ENCODE results near the gene PNMA8C. TPM values are rescaled to one million over a fixed set of nuclear protein-coding genes. Genes with fewer than 3 reads are reported as not detected.

The PNMA8C gene
- polyA plus RNA-seq, 2 of the 4 experiments (the other 2 are of a cell fraction) = 0.01 TPM; not detected in 1

DNA sequence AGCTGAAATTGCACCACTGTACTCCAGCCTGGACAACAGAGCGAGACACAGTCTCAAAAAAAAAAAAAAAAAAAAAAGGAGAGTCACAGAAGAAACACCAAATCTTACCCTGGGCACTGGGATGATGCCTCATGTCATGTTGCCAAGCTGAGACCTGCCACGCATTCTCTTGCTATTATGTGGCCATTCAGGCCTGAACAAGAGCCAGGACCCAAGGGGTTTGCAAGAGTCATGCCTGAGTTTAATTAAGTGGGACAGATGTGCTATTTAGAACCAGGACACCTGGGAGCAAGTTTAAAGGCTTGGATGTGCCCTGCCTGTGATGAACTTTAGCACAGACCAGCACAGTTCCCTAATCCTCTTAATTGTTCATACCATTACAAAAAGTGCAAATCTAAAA is 32.8 kb upstream of the PNMA8C start:
- H3K27ac ChIP-seq = no peak overlapping the region
- H3K4me3 ChIP-seq = no peak overlapping the region
- TF ChIP-seq, protein P1, sequence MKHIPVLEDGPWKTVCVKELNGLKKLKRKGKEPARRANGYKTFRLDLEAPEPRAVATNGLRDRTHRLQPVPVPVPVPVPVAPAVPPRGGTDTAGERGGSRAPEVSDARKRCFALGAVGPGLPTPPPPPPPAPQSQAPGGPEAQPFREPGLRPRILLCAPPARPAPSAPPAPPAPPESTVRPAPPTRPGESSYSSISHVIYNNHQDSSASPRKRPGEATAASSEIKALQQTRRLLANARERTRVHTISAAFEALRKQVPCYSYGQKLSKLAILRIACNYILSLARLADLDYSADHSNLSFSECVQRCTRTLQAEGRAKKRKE (CRISPR knock-in tag; IDR thresholded peaks at IDR 0.05; ENCODE audit: low read depth) = no peak
- no peak for TF ChIP-seq NR3C1 (IDR thresholded peaks at IDR 0.05)
- TF ChIP-seq POLR2AphosphoS2 (conservative IDR thresholded peaks at IDR 0.05; ENCODE audit: low read length) = no peak
- no peak for TF ChIP-seq EHF (CRISPR knock-in tag; IDR thresholded peaks at IDR 0.05)
- TF ChIP-seq ESRRA (IDR thresholded peaks at IDR 0.05; ENCODE audit: borderline replicate concordance, low read length) = no peak
- POLR2A ChIA-PET = no interaction called here
- FAIRE-seq (no peak), DNase-seq (ENCODE audit: low read depth in 1 of 2, low spot score in 1 of 2) (no peak), ATAC-seq (no peak)
- H3K9me3 ChIP-seq = no peaks in the 10 kb centered on the region
- peaks cover 8% of the 10 kb centered on the region; the same call in 2 of the 3 replicates for H3K4me1 ChIP-seq
- H3K4me2 ChIP-seq = no peak overlapping the region
- CTCF ChIA-PET = interaction anchor here (0.6 to 3.5 kb wide), 6 partner anchors 8 to 81 kb away, joined by 3 to 18 read pairs (median 4); no protein-coding TSS in a partner anchor
- 84% methylated on average over 2 of the region's 2 CpGs for WGBS (ENCODE audit: missing lambda C conversion rate)

DNA sequence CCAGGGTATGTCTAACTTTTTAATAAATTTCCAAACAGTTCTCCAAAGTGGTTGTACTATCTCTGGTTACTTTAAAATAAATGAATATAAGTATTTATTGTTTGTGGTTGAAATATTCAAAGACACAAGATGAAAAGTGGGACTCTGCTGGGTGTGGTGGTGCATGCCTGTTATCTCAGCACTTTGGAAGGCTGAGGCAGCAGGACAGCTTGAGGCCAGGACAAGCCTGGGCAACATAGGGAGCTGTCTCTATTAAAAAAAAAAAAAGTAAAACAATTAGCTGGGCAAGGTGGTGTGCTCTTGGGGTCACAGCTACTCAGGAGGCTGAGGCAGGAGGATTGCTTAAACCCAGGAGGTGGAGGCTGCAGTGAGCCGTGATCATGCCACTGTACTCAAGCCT is 32.2 kb upstream of the PNMA8C start:
- ATAC-seq (no peak), FAIRE-seq (no peak), DNase-seq (ENCODE audit: low read depth in 1 of 2, low spot score in 1 of 2) (no peak)
- 65% methylated on average over 1 of the region's 1 CpG for WGBS (ENCODE audit: missing lambda C conversion rate)
- Histone ChIP-seq H3K4me2 (no peak overlapping the region), H3K27ac (no peak overlapping the region), H3K9me3 (no peaks in the 10 kb centered on the region), H3K4me1 (peaks cover 2% of the 10 kb centered on the region; the same call in 1 of the 3 replicates), H3K4me3 (no peak overlapping the region)
- TF ChIP-seq TFCP2L1 (CRISPR knock-in tag; IDR thresholded peaks at IDR 0.05) (no peak), CEBPB (IDR thresholded peaks at IDR 0.05) (no peak), ZNF302 (CRISPR knock-in tag; IDR thresholded peaks at IDR 0.05) (no peak), ESRRA (IDR thresholded peaks at IDR 0.05; ENCODE audit: borderline replicate concordance, low read length) (no peak), PHF8 (IDR thresholded peaks at IDR 0.05; ENCODE audit: borderline replicate concordance, low read depth) (no peak), SREBF2 (IDR thresholded peaks at IDR 0.05) (no peak), GATA3 (IDR thresholded peaks at IDR 0.05; ENCODE audit: borderline replicate concordance) (no peak), HOXB5 (CRISPR knock-in tag; IDR thresholded peaks at IDR 0.05) (no peak), HOXA7 (CRISPR knock-in tag; IDR thresholded peaks at IDR 0.05) (no peak)
- TF ChIP-seq, protein P1 (CRISPR knock-in tag; IDR thresholded peaks at IDR 0.05; ENCODE audit: low read depth) = no peak
- TF ChIP-seq, protein P2, sequence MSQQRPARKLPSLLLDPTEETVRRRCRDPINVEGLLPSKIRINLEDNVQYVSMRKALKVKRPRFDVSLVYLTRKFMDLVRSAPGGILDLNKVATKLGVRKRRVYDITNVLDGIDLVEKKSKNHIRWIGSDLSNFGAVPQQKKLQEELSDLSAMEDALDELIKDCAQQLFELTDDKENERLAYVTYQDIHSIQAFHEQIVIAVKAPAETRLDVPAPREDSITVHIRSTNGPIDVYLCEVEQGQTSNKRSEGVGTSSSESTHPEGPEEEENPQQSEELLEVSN (IDR thresholded peaks at IDR 0.05; ENCODE audit: borderline replicate concordance, low read depth) = no peak
- TF ChIP-seq, protein P3, sequence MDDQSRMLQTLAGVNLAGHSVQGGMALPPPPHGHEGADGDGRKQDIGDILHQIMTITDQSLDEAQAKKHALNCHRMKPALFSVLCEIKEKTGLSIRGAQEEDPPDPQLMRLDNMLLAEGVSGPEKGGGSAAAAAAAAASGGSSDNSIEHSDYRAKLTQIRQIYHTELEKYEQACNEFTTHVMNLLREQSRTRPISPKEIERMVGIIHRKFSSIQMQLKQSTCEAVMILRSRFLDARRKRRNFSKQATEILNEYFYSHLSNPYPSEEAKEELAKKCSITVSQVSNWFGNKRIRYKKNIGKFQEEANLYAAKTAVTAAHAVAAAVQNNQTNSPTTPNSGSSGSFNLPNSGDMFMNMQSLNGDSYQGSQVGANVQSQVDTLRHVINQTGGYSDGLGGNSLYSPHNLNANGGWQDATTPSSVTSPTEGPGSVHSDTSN (IDR thresholded peaks at IDR 0.05) = no peak
- ChIA-PET POLR2A (no interaction called here), CTCF (interaction anchor here (0.6 to 3.5 kb wide), 7 partner anchors 9 to 82 kb away, joined by 3 to 18 read pairs (median 3); no protein-coding TSS in a partner anchor)

DNA sequence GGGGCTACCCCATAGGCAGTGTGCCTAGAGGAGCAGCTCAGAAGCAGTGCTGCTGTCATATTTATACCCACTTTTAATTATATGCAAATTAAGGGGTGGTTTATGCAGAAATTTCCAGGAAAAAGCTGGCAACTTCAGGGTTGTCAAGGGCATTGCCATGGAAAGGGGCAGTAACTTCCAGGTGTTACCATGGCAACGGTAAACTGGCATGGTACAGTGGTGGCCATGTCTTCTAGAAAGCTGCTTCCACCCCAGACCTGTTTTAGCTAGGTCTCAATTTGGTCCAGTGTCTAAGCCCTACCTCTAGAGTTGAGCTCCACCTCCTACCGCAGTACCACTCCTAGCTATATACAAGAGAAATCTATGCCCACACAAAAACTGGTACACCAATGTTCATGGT is 31.3 kb upstream of the PNMA8C start:
- FAIRE-seq = no peak
- no peak overlapping the region for H3K4me2 ChIP-seq
- H3K9me3 ChIP-seq = no peaks in the 10 kb centered on the region
- ChIA-PET CTCF (interaction anchor here (0.9 to 3.5 kb wide), 8 partner anchors 26 to 113 kb away, joined by 3 to 18 read pairs (median 4); partner anchors contain the start of gene PPP5C), POLR2A (no interaction called here)
- no peak overlapping the region for H3K4me3 ChIP-seq
- no peak for TF ChIP-seq CHD2 (IDR thresholded peaks at IDR 0.05; ENCODE audit: low read length, partially characterized antibody)
- no peaks in the 10 kb centered on the region for H3K4me1 ChIP-seq
- ATAC-seq = no peak
- no peak overlapping the region for H3K27ac ChIP-seq
- DNase-seq (ENCODE audit: low read depth in 1 of 2, low spot score in 1 of 2) = no peak
- 58% methylated on average over 2 of the region's 2 CpGs for WGBS (ENCODE audit: missing lambda C conversion rate)

DNA sequence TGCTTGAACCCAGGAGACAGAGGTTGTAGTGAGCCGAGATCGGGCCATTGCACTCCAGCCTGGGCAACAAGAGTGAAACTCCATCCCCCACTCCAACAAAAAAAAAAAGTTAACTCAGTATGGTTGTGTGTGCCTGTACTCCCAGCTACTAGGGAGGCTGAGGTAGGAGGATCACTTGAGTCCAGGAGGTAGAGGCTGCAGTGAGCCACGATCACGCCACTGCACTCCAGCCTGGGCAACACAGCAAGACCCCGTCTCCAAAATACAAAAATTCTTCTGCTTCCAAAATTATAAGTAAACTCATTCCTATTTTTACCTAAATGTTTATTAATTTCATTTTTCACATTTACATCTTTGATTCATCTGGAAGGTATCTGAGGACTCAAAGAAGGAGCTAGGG is 28.2 kb upstream of the PNMA8C start:
- no peak for DNase-seq (ENCODE audit: low read depth in 1 of 2, low spot score in 1 of 2)
- WGBS (ENCODE audit: missing lambda C conversion rate) = 92% methylated on average over 5 of the region's 5 CpGs
- Histone ChIP-seq H3K4me2 (no peak overlapping the region), H3K4me1 (no peaks in the 10 kb centered on the region), H3K9me3 (no peaks in the 10 kb centered on the region), H3K27ac (no peak overlapping the region), H3K4me3 (no peak overlapping the region)
- no peak for FAIRE-seq
- CTCF ChIA-PET = interaction anchor here (0.6 to 2.7 kb wide), 12 partner anchors 9 to 1427 kb away, joined by 3 to 8 read pairs (median 4); no protein-coding TSS in a partner anchor
- POLR2A ChIA-PET = no interaction called here
- TF ChIP-seq, protein P1 (CRISPR knock-in tag; IDR thresholded peaks at IDR 0.05; ENCODE audit: low read depth) = no peak
- TF ChIP-seq MAZ (IDR thresholded peaks at IDR 0.05; ENCODE audit: borderline replicate concordance, low read depth, low read length) = no peak
- no peak for TF ChIP-seq NFE2L2 (conservative IDR thresholded peaks at IDR 0.05; ENCODE audit: low read length)
- ATAC-seq = no peak
